OCI-LY1 (cell line): ENCODE results near the gene FRY.

Source experiments
- EZH2 ChIP-seq: fragments of 200-600 bp; sonication (generic), shearing (Covaris generic); IDR thresholded peaks from 2 replicates; pipeline ENCODE4 v1.8.0; 2017; ENCODE audit warnings: borderline replicate concordance, mixed run types, mild to moderate bottlenecking, antibody characterized with exemption, low read length, moderate library complexity, mixed read lengths
- TF ChIP-seq, protein P1 (sequence below): fragments of 200-600 bp; sonication (generic), shearing (Covaris generic); IDR thresholded peaks from 2 replicates; pipeline ENCODE4 v1.5.1; 2017; ENCODE audit warnings: mild to moderate bottlenecking, antibody characterized with exemption, low read length, moderate library complexity, mixed read lengths

DNA sequence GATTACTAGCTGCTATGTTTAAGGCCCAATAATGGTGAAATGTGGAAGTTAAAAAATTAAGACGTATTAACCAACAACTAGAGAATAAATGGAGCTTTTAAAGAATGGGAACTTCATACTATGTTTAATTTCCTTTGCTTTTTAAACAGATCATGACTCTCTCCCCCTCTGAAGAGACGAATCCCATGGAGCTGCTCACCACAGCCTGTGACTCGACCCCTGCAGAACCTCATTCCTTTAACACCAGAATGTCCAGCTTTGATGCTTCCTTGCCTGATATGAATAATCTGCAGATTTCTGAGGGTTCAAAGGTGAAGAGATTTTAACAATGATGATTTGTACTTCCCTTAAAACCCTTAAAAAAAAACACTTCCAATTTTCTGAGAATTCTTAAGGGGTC lies 230.6 kb downstream of the FRY start:
- TF ChIP-seq, protein P1, sequence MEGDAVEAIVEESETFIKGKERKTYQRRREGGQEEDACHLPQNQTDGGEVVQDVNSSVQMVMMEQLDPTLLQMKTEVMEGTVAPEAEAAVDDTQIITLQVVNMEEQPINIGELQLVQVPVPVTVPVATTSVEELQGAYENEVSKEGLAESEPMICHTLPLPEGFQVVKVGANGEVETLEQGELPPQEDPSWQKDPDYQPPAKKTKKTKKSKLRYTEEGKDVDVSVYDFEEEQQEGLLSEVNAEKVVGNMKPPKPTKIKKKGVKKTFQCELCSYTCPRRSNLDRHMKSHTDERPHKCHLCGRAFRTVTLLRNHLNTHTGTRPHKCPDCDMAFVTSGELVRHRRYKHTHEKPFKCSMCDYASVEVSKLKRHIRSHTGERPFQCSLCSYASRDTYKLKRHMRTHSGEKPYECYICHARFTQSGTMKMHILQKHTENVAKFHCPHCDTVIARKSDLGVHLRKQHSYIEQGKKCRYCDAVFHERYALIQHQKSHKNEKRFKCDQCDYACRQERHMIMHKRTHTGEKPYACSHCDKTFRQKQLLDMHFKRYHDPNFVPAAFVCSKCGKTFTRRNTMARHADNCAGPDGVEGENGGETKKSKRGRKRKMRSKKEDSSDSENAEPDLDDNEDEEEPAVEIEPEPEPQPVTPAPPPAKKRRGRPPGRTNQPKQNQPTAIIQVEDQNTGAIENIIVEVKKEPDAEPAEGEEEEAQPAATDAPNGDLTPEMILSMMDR = no peak
- TF ChIP-seq EZH2 = no peak
